ENCODE results near the gene ABCA4. TPM values are rescaled to one million over a fixed set of nuclear protein-coding genes. Genes with fewer than 3 reads are reported as not detected.

ABCA4 gene
- total RNA-seq, 1 experiment from 2014 or later = not detected

- intact Hi-C loops (cut with micrococcal nuclease) = no loop called here
- no TSS peak for BruUV-seq (replicated peaks)
- Mint-ChIP-seq H3K9me3 (ENCODE audit: unreplicated experiment) (no peaks in the 10 kb centered on the region), H3K4me1 (ENCODE audit: insufficient read depth, unreplicated experiment) (no peaks in the 10 kb centered on the region), H3K27ac (ENCODE audit: low read depth, unreplicated experiment) (peak overlapping the region; percentile 20), H3K4me3 (ENCODE audit: unreplicated experiment) (no peak overlapping the region), H3K36me3 (ENCODE audit: insufficient read depth, unreplicated experiment) (no peaks in the 10 kb centered on the region), H3K27me3 (ENCODE audit: insufficient read depth, unreplicated experiment) (peaks cover 22% of the 10 kb centered on the region)
- DNase-seq (ENCODE audit: unreplicated experiment) = no peak
- POLR2A ChIA-PET = interaction anchor here (1.0 kb wide), 1 partner anchor 124 kb away, joined by 4 read pairs; no protein-coding TSS in a partner anchor
- TF ChIP-seq CTCF (IDR thresholded peaks at IDR 0.05; ENCODE audit: unreplicated experiment) = no peak
- CTCF ChIA-PET = interaction anchor here (0.8 to 1.1 kb wide), 3 partner anchors 18 to 77 kb away, joined by 3 to 4 read pairs (median 4); no protein-coding TSS in a partner anchor
Observed at GRCh38 chr1:94103608-94104007, 17.3 kb downstream of the ABCA4 start.

- H3K9me3 Mint-ChIP-seq (ENCODE audit: unreplicated experiment) = no peaks in the 10 kb centered on the region
- H3K27ac Mint-ChIP-seq (ENCODE audit: low read depth, unreplicated experiment) = no peak overlapping the region
- POLR2A ChIA-PET = interaction anchor here (0.6 kb wide), 1 partner anchor 40 kb away, joined by 3 read pairs; no protein-coding TSS in a partner anchor
- no peaks in the 10 kb centered on the region for H3K4me1 Mint-ChIP-seq (ENCODE audit: insufficient read depth, unreplicated experiment)
- peaks cover 4% of the 10 kb centered on the region for H3K27me3 Mint-ChIP-seq (ENCODE audit: insufficient read depth, unreplicated experiment)
- CTCF ChIA-PET = interaction anchor here (0.6 to 1.2 kb wide), 2 partner anchors 9 to 32 kb away, joined by 3 to 5 read pairs; no protein-coding TSS in a partner anchor
- H3K4me3 Mint-ChIP-seq (ENCODE audit: unreplicated experiment) = no peak overlapping the region
- TF ChIP-seq CTCF (IDR thresholded peaks at IDR 0.05; ENCODE audit: unreplicated experiment) = no peak
- no peak for DNase-seq (ENCODE audit: unreplicated experiment)
- no TSS peak for BruUV-seq (replicated peaks)
- intact Hi-C loops (cut with micrococcal nuclease) = no loop called here
- no peaks in the 10 kb centered on the region for H3K36me3 Mint-ChIP-seq (ENCODE audit: insufficient read depth, unreplicated experiment)
Observed at GRCh38 chr1:94101613-94102525, 19.1 kb downstream of the ABCA4 start.

GRCh38 chr1:94100785-94101612 is 19.9 kb downstream of the ABCA4 start:
- no peak for DNase-seq (ENCODE audit: unreplicated experiment)
- ChIA-PET POLR2A (interaction anchor here (0.6 kb wide), 1 partner anchor 41 kb away, joined by 3 read pairs; no protein-coding TSS in a partner anchor), CTCF (interaction anchor here (0.6 to 1.0 kb wide), 2 partner anchors 56 to 362 kb away, joined by 3 read pairs; no protein-coding TSS in a partner anchor)
- TF ChIP-seq CTCF (IDR thresholded peaks at IDR 0.05; ENCODE audit: unreplicated experiment) = no peak
- BruUV-seq (replicated peaks) = no TSS peak
- H3K4me1 Mint-ChIP-seq (ENCODE audit: insufficient read depth, unreplicated experiment) = no peaks in the 10 kb centered on the region
- intact Hi-C loops (cut with micrococcal nuclease) = no loop called here
- H3K4me3 Mint-ChIP-seq (ENCODE audit: unreplicated experiment) = no peak overlapping the region
- no peak overlapping the region for H3K27ac Mint-ChIP-seq (ENCODE audit: low read depth, unreplicated experiment)
- H3K9me3 Mint-ChIP-seq (ENCODE audit: unreplicated experiment) = no peaks in the 10 kb centered on the region
- H3K36me3 Mint-ChIP-seq (ENCODE audit: insufficient read depth, unreplicated experiment) = no peaks in the 10 kb centered on the region
- H3K27me3 Mint-ChIP-seq (ENCODE audit: insufficient read depth, unreplicated experiment) = no peaks in the 10 kb centered on the region
